Hepatocyte (in vitro differentiated cells): ENCODE data around the gene ABHD13. TPM values are rescaled to one million over a fixed set of nuclear protein-coding genes. Genes with fewer than 3 reads are reported as not detected.

Source experiments
- DNase-seq: peaks from one replicate; pipeline ENCODE4 v3.0.0-alpha.2; 2016; ENCODE audit warnings: low spot score
- H2AFZ ChIP-seq: fragments of 200-600 bp; sonication (generic); 2 replicates; pipeline ENCODE4 v1.6.0; 2016; ENCODE audit warnings: antibody characterized with exemption, mild to moderate bottlenecking
- H3K27ac ChIP-seq: fragments of 200-600 bp; sonication (generic); 2 replicates; pipeline ENCODE4 v1.5.1; 2016; ENCODE audit warnings: mild to moderate bottlenecking
- H3K27me3 ChIP-seq: fragments of 200-600 bp; sonication (generic); 2 replicates; pipeline ENCODE4 v1.6.1; 2016
- H3K36me3 ChIP-seq: fragments of 200-600 bp; sonication (generic); replicated peaks from 2 replicates; pipeline ENCODE4 v1.5.1; 2016; ENCODE audit warnings: low read depth; ENCODE audit not compliant: insufficient read depth
- H3K4me1 ChIP-seq: fragments of 200-600 bp; sonication (generic); 2 replicates; pipeline ENCODE4 v1.5.1; 2016; ENCODE audit warnings: mild to moderate bottlenecking, moderate library complexity; ENCODE audit not compliant: insufficient read depth
- H3K4me2 ChIP-seq: fragments of 200-600 bp; sonication (generic); 2 replicates; pipeline ENCODE4 v1.6.0; 2016
- H3K4me3 ChIP-seq: fragments of 200-600 bp; sonication (generic); 2 replicates; pipeline ENCODE4 v1.5.1; 2016; ENCODE audit warnings: mild to moderate bottlenecking
- H3K79me2 ChIP-seq: fragments of 200-600 bp; sonication (generic); 2 replicates; pipeline ENCODE4 v1.6.0; 2017; ENCODE audit warnings: mild to moderate bottlenecking
- H3K9me2 ChIP-seq: fragments of 200-600 bp; sonication (generic); replicated peaks from 2 replicates; pipeline ENCODE4 v1.6.0; 2017; ENCODE audit warnings: mild to moderate bottlenecking; ENCODE audit not compliant: insufficient read depth
- H3K9me3 ChIP-seq: fragments of 200-600 bp; sonication (generic); 2 replicates; pipeline ENCODE4 v1.5.1; 2016; ENCODE audit warnings: low read depth, mild to moderate bottlenecking
- H4K20me1 ChIP-seq: fragments of 200-600 bp; sonication (generic); 2 replicates; pipeline ENCODE4 v1.6.0; 2016; ENCODE audit warnings: mild to moderate bottlenecking; ENCODE audit not compliant: insufficient read depth, poor library complexity, severe bottlenecking
- EZH2 ChIP-seq: fragments of 200-600 bp; sonication (generic); IDR thresholded peaks from 2 replicates; pipeline ENCODE4 v1.6.1; 2016; ENCODE audit warnings: antibody characterized with exemption, mild to moderate bottlenecking, borderline replicate concordance
- EZH2phosphoT487 ChIP-seq: fragments of 200-600 bp; sonication (generic); IDR thresholded peaks from one replicate; pipeline ENCODE4 v1.6.1; 2018; ENCODE audit warnings: antibody characterized with exemption, mild to moderate bottlenecking, low read depth, moderate library complexity; ENCODE audit not compliant: unreplicated experiment, severe bottlenecking
- WGBS: methylation state at CpG from one replicate; pipeline ENCODE4 v1.1.6; 2016; ENCODE audit warnings: low lambda C conversion rate; ENCODE audit errors: missing lambda C conversion rate; 5-methylcytosine and 5-hydroxymethylcytosine counted together
- polyA plus RNA-seq: library from polyadenylated mRNA; unstranded; fragments of >200 nt; fragmentation: Nextera tagmentation; extraction: Ambion mirVana; gene quantifications from 2 replicates; pipeline ENCODE4 v1.2.1, GENCODE V29; 2016
- total RNA-seq: library from RNA; depleted of rRNA; stranded (reverse); fragments of >200 nt; gene quantifications from 2 replicates; pipeline ENCODE4 v1.2.3, GENCODE V29; 2014
- TF ChIP-seq, protein P1 (sequence below): fragments of 200-600 bp; sonication (generic); IDR thresholded peaks from 2 replicates; pipeline ENCODE4 v1.5.1; 2016; ENCODE audit warnings: antibody characterized with exemption, mild to moderate bottlenecking; ENCODE audit not compliant: poor library complexity

The ABHD13 gene
- total and polyA plus RNA-seq, 2 experiments from 2014 or later: 8.1 to 17.8 TPM

DNA sequence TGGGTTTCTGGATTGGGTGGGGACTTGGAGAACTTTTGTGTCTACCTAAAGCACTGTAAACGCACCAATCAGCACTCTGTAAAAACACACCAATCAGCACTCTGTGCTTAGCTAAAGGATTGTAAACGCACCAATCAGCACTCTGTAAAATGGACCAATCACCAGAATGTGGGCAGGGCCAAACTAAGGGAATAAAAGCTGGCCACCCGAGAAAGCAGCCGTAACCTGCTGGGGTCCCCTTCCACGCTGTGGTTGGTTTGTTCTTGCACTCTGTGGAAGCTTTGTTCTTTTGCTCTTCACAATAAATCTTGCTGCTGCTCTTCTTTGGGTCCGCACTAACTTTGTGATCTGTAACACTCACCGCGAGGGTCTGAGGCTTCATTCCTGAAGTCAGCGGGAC lies 40.1 kb upstream of the ABHD13 start:
- no peak for DNase-seq
- Histone ChIP-seq H3K4me2 (no peak overlapping the region), H3K27me3 (no peaks in the 10 kb centered on the region), H2AFZ (no peak overlapping the region), H3K9me3 (no peaks in the 10 kb centered on the region), H4K20me1 (no peaks in the 10 kb centered on the region), H3K79me2 (no peaks in the 10 kb centered on the region), H3K9me2 (no peaks in the 10 kb centered on the region), H3K36me3 (no peaks in the 10 kb centered on the region), H3K4me3 (no peak overlapping the region), H3K27ac (no peak overlapping the region), H3K4me1 (no peaks in the 10 kb centered on the region)
- TF ChIP-seq EZH2phosphoT487 (no peak), EZH2 (no peak)
- TF ChIP-seq, protein P1, sequence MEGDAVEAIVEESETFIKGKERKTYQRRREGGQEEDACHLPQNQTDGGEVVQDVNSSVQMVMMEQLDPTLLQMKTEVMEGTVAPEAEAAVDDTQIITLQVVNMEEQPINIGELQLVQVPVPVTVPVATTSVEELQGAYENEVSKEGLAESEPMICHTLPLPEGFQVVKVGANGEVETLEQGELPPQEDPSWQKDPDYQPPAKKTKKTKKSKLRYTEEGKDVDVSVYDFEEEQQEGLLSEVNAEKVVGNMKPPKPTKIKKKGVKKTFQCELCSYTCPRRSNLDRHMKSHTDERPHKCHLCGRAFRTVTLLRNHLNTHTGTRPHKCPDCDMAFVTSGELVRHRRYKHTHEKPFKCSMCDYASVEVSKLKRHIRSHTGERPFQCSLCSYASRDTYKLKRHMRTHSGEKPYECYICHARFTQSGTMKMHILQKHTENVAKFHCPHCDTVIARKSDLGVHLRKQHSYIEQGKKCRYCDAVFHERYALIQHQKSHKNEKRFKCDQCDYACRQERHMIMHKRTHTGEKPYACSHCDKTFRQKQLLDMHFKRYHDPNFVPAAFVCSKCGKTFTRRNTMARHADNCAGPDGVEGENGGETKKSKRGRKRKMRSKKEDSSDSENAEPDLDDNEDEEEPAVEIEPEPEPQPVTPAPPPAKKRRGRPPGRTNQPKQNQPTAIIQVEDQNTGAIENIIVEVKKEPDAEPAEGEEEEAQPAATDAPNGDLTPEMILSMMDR: no peak
- WGBS: 85% methylated on average over 9 of the region's 9 CpGs

DNA sequence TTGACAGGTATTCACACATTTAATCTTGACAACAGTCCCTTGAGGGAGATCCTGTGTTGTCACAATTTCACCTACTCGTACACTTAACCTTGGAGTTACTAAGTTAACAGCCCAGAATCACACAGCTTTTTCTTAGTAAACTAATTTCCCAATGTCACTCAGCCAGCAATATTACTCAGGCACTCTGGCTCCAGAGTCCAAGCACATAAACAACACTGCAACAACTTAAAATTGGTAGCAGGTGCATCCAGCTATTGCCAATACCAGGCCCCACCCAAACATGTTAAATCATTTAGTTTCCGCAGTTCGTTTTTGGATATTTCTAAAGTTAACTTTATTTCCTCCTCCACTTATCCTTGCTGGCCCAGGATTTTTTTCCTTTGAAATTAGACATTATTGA lies 35.5 kb upstream of the ABHD13 start:
- DNase-seq: no peak
- H3K79me2 ChIP-seq: no peaks in the 10 kb centered on the region
- no peak overlapping the region for H2AFZ ChIP-seq
- no peaks in the 10 kb centered on the region for H4K20me1 ChIP-seq
- TF ChIP-seq, protein P1: no peak
- TF ChIP-seq EZH2 (no peak), EZH2phosphoT487 (no peak)
- no peaks in the 10 kb centered on the region for H3K9me3 ChIP-seq
- no peak overlapping the region for H3K4me2 ChIP-seq
- H3K9me2 ChIP-seq: no peaks in the 10 kb centered on the region
- no peak overlapping the region for H3K27ac ChIP-seq
- WGBS: 69% methylated on average over 3 of the region's 3 CpGs
- H3K36me3 ChIP-seq: no peaks in the 10 kb centered on the region
- H3K4me1 ChIP-seq: no peaks in the 10 kb centered on the region
- H3K27me3 ChIP-seq: no peaks in the 10 kb centered on the region
- H3K4me3 ChIP-seq: no peak overlapping the region

DNA sequence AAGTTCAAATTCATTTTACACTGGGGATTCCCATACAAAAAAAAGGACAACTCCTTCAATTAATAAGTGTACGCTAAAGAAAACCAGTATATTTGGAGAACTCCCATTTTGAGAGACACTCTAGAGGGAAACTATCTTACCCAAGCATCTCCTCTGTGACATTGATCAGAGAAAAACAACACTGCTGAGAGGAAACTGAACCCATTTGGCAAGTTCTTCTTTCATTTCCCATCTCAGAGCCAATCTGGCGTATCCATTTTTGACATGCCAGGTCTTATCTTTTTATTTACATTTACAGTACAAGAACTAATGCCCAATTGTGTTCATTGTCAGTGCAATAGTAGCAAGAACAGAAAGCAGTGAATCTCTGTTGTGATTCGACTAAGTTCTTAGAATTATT lies 33.0 kb upstream of the ABHD13 start:
- H3K9me3 ChIP-seq: no peaks in the 10 kb centered on the region
- H3K79me2 ChIP-seq: no peaks in the 10 kb centered on the region
- TF ChIP-seq EZH2 (no peak), EZH2phosphoT487 (no peak)
- TF ChIP-seq, protein P1: no peak
- H3K9me2 ChIP-seq: no peaks in the 10 kb centered on the region
- H3K27ac ChIP-seq: no peak overlapping the region
- no peak overlapping the region for H3K4me2 ChIP-seq
- DNase-seq: no peak
- no peak overlapping the region for H3K4me3 ChIP-seq
- 88% methylated on average over 3 of the region's 3 CpGs for whole genome bisulfite sequencing
- no peaks in the 10 kb centered on the region for H3K27me3 ChIP-seq
- H4K20me1 ChIP-seq: no peaks in the 10 kb centered on the region
- no peaks in the 10 kb centered on the region for H3K4me1 ChIP-seq
- H3K36me3 ChIP-seq: no peaks in the 10 kb centered on the region
- H2AFZ ChIP-seq: no peak overlapping the region

DNA sequence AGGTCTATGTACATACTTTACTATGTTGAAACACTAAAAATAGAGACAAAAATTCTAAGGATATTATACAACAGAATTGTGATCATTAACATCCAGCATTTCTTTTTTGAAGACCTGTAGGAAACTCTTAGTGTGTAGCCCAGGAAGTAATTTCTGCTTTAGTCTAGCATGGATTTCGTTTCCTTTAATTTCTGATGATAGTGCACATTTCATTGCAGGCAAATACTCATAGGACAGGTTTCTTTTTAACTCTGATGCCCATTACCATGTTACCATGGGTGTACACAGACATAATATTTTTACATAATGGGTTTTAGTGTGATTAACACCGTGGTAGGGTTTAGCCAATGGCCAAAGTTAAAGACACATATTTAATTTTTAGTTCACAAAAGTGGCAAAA lies 29.9 kb upstream of the ABHD13 start:
- H3K27me3 ChIP-seq: no peaks in the 10 kb centered on the region
- H3K36me3 ChIP-seq: no peaks in the 10 kb centered on the region
- no peaks in the 10 kb centered on the region for H4K20me1 ChIP-seq
- no peaks in the 10 kb centered on the region for H3K79me2 ChIP-seq
- no peak overlapping the region for H2AFZ ChIP-seq
- DNase-seq: no peak
- no peak overlapping the region for H3K4me2 ChIP-seq
- no peaks in the 10 kb centered on the region for H3K9me2 ChIP-seq
- H3K4me1 ChIP-seq: no peaks in the 10 kb centered on the region
- no peak overlapping the region for H3K4me3 ChIP-seq
- TF ChIP-seq, protein P1: no peak
- no peak for TF ChIP-seq EZH2
- TF ChIP-seq EZH2phosphoT487: no peak
- H3K27ac ChIP-seq: no peak overlapping the region
- WGBS: 74% methylated on average over 2 of the region's 2 CpGs
- no peaks in the 10 kb centered on the region for H3K9me3 ChIP-seq
